HFFc6 (cell line): ENCODE results near the gene FBN1. TPM values are rescaled to one million over a fixed set of nuclear protein-coding genes. Genes with fewer than 3 reads are reported as not detected.

Experiments
- DNase-seq: peaks from one replicate; pipeline ENCODE4 v3.0.0-alpha.2; 2018
- H3K27ac Mint-ChIP-seq: 2 replicates; pipeline ENCODE4 v1.8.0; 2020; ENCODE audit warnings: mild to moderate bottlenecking, mixed read lengths
- H3K27me3 Mint-ChIP-seq: 2 replicates; pipeline ENCODE4 v1.8.0; 2021; ENCODE audit warnings: mild to moderate bottlenecking, moderate library complexity, mixed read lengths; ENCODE audit not compliant: insufficient read depth
- H3K36me3 Mint-ChIP-seq: 2 replicates; pipeline ENCODE4 v1.8.0; 2021; ENCODE audit warnings: low read depth, mixed read lengths
- H3K4me1 Mint-ChIP-seq: 2 replicates; pipeline ENCODE4 v1.8.0; 2020; ENCODE audit warnings: low read depth, mixed read lengths
- H3K4me3 Mint-ChIP-seq: 2 replicates; pipeline ENCODE4 v1.8.0; 2020; ENCODE audit warnings: mild to moderate bottlenecking, moderate library complexity, mixed read lengths
- H3K9me3 Mint-ChIP-seq: 2 replicates; pipeline ENCODE4 v1.8.0; 2020; ENCODE audit warnings: mild to moderate bottlenecking, mixed read lengths
- total RNA-seq, 6 experiments: library from RNA; stranded (reverse); fragmentation: NEBNext Ultra II Directional; extraction: Animal tissue kit (Norgen Biotek cat#: 25700); gene quantifications; 2 replicates in 1 of 6; 3 replicates in 5 of 6; pipeline ENCODE4 v1.2.3, GENCODE V29; 2021
- TF ChIP-seq, protein P1 (sequence below): fragments of 200-600 bp; sonication (generic); IDR thresholded peaks from 2 replicates; pipeline ENCODE4 v1.5.0; 2021; ENCODE audit warnings: antibody characterized with exemption, mild to moderate bottlenecking

FBN1 gene
- total RNA-seq, 6 experiments from 2014 or later: 584 to 754 (median 609) TPM

- H3K27ac Mint-ChIP-seq: peak overlapping the region; percentile 47; the same call in 1 of the 2 replicates
Observed at GRCh38 chr15:48366584-48367312, 278.8 kb downstream of the FBN1 start.

DNA sequence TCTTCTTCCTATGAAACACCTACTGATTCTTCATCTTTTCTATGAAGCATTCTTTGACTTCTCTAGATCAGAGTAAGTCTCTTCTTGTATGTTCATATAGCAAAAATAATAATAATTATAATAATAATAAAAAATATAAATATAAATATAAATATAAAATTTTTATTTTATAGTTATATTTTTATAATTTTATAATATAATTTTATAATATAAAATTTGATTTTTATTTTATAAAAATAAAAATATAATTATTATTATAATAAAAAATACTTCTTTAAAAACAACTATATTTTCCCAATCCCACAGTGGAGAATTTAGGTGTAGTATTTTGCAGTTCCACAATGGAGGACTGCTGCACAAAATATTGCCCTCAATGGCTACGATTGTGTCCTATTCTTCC is 279.9 kb downstream of the FBN1 start:
- H3K27me3 Mint-ChIP-seq: peaks cover 2% of the 10 kb centered on the region
- peaks cover 37% of the 10 kb centered on the region for H3K4me1 Mint-ChIP-seq
- no peak overlapping the region for H3K4me3 Mint-ChIP-seq
- TF ChIP-seq, protein P1, sequence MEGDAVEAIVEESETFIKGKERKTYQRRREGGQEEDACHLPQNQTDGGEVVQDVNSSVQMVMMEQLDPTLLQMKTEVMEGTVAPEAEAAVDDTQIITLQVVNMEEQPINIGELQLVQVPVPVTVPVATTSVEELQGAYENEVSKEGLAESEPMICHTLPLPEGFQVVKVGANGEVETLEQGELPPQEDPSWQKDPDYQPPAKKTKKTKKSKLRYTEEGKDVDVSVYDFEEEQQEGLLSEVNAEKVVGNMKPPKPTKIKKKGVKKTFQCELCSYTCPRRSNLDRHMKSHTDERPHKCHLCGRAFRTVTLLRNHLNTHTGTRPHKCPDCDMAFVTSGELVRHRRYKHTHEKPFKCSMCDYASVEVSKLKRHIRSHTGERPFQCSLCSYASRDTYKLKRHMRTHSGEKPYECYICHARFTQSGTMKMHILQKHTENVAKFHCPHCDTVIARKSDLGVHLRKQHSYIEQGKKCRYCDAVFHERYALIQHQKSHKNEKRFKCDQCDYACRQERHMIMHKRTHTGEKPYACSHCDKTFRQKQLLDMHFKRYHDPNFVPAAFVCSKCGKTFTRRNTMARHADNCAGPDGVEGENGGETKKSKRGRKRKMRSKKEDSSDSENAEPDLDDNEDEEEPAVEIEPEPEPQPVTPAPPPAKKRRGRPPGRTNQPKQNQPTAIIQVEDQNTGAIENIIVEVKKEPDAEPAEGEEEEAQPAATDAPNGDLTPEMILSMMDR: no peak
- H3K9me3 Mint-ChIP-seq: peaks cover 7% of the 10 kb centered on the region
- H3K36me3 Mint-ChIP-seq: peaks cover 15% of the 10 kb centered on the region
- DNase-seq: no peak
- H3K27ac Mint-ChIP-seq: no peak overlapping the region

More at GRCh38 chr15:48366584-48367312, 278.8 kb downstream of the FBN1 start:
- TF ChIP-seq, protein P1: no peak
- no peak for DNase-seq
- Mint-ChIP-seq H3K4me3 (no peak overlapping the region), H3K4me1 (peaks cover 42% of the 10 kb centered on the region), H3K36me3 (peaks cover 10% of the 10 kb centered on the region), H3K27me3 (peaks cover 2% of the 10 kb centered on the region), H3K9me3 (peaks cover 2% of the 10 kb centered on the region)

DNA sequence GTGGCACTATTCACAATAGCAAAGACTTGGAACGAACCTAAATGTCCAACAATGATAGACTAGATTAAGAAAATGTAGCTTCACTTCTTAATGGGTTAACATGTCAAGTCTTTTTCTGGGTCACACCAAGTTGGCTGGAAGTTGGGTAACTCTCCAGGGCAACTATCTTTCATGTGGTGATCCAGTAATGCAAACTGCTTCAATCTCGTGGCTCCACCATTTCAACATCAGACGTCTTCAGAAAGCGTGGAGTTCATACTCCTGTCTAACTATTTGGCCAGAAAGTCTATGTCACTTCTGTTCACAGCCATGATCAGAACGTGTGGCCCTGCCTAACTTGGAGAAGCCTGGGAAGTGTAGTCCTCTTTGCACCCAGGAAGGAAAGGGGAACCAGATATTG is 282.0 kb downstream of the FBN1 start:
- TF ChIP-seq, protein P1: no peak
- no peak overlapping the region for H3K27ac Mint-ChIP-seq
- peaks cover 15% of the 10 kb centered on the region for H3K36me3 Mint-ChIP-seq
- no peaks in the 10 kb centered on the region; the same call in 1 of the 2 replicates for H3K27me3 Mint-ChIP-seq
- peaks cover 7% of the 10 kb centered on the region for H3K9me3 Mint-ChIP-seq
- H3K4me3 Mint-ChIP-seq: no peak overlapping the region
- no peak for DNase-seq
- H3K4me1 Mint-ChIP-seq: peaks cover 35% of the 10 kb centered on the region

GRCh38 chr15:48361685-48362084 is 283.8 kb downstream of the FBN1 start:
- Mint-ChIP-seq H3K4me3 (peak overlapping the region; percentile 41), H3K9me3 (peaks cover 7% of the 10 kb centered on the region), H3K4me1 (peaks cover 35% of the 10 kb centered on the region), H3K27me3 (no peaks in the 10 kb centered on the region; the same call in 1 of the 2 replicates), H3K36me3 (peaks cover 15% of the 10 kb centered on the region), H3K27ac (peak overlapping the region; percentile 86)
- TF ChIP-seq, protein P1: no peak
- no peak for DNase-seq

DNA sequence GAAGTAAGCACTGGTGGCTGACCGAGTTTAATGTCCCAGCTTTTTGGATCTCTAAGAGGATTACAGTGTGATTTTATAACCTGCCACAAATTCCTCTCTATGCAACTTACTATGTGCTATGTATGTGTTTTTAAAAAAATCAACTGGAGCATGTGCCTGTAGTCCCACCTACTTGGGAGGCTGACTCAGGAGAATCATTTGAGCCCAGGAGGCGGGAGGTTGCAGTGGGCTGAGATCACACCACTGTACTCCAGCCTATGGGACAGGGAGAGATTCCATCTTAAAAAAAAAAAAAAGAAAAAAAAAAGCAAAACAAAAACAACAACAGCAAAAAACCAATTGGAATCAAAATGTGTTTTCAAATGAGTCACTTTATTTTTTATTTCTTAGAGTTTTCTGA is 284.7 kb downstream of the FBN1 start:
- Mint-ChIP-seq H3K27me3 (no peaks in the 10 kb centered on the region; the same call in 1 of the 2 replicates), H3K9me3 (peaks cover 7% of the 10 kb centered on the region), H3K27ac (peak overlapping the region; percentile 30; the same call in 1 of the 2 replicates), H3K4me1 (peaks cover 35% of the 10 kb centered on the region), H3K36me3 (peaks cover 15% of the 10 kb centered on the region), H3K4me3 (no peak overlapping the region)
- TF ChIP-seq, protein P1: no peak
- no peak for DNase-seq

Other genes with a start within 250 kb of the FBN1 start
- 1 to 10 TPM; 3.4 to 7.5 (median 6.5) TPM for gene CEP152, start 165.4 kb upstream of the FBN1 start, total RNA-seq
- gene EID1, start 232.4 kb upstream of the FBN1 start, total RNA-seq: 100 to 1,000 TPM; 218 to 281 (median 242) TPM